Measurements from ENCODE around the gene MSMO1. TPM values are rescaled to one million over a fixed set of nuclear protein-coding genes. Genes with fewer than 3 reads are reported as not detected.
A peak's percentile ranks its signal among the peaks of the same experiment; 100 is the strongest.
"Not testable (repeated sequence)": the region's sequence is repeated elsewhere in the genome, so short reads cannot be mapped to it uniquely, and the experiment has no call there.

MSMO1 gene
- total RNA-seq, 1 experiment from 2014 or later: 41.8 TPM

DNA sequence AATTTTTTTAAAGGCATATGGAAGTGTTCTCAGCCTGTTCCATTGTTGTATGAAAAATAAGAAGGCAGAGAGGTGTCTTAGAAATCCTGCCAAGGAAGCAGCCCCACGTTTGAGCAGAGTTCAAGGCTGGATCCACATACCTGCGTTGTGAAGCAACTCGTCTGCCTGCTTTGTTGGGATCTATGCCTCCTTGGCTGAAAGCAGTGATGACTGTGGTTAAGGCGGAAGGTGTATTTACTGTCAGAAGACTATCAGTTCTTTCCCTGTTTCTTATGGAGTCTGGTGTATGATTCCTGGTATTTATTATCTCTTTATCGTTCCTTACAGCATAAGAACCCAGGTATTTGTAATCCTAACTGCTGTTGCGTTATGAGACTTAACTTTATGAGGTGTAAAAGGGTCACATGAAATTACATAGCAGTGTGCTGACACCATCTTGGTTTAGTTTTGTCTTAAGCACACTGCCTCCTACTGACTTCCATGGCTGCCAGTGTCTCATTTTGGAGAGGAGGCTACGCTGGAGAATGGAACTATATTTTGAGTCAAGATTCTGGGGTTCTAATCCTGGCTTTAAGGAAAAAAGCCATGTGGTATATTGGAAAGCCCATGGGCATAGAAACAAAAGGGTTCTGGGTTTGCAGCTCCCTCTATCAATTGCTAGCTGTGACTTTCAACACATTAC, 3.1 kb upstream of the MSMO1 start:
- DNase-seq (ENCODE audit: low read depth): no peak

DNA sequence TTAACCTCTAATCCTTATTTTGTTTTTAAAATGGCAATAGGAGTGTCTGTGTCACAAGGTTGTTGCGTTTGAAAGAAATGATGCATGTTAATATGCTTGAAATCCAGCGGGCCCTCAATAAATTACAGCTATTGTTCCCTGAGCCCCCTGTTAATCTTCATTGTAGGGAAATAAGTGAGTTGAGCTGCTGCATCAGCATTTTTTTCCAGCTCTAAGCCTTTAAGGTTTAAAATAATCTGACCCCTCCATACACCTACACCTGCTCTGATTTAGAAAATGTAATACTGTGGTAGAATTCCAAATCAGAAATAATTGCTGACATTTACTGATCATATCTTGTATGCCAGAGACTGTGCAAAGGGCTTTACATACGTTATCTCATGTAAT, 2.6 kb upstream of the MSMO1 start:
- no peak for DNase-seq (ENCODE audit: low read depth)

DNA sequence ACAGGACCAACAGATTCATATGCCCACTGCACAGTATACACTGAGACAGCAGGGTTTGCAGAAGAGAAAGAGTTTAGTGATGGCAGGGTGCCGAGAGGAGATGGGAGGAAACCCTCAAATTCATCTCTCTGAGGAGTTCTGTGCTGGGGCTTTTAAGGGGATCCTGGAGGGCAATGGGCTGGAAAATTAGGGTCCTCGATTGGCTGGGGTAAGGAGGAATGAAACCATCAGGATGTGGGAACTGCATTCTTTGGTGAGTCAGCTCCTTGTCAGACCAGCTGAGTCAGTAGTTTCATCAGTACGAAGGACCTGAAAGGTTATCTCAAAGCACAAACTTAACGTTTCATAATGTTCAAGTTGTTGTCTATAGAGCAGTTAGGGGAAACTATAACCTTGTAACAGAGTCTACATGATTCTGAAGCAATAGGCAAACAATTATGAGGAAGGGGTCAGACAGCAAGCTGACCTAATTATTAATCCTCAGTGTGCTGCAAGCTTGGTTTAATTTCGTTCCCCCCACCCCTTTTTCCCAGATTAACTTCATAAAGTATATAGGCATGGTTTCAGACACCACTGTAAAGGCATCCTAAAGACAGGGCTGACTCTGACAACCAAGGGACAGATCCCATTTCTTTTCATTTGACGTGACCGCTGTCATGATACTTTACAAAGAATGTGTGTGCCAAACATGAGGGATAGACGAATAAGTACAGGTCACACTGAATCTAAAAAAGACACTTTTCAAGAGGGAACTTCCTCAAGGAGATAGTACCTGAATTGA, 1.5 kb upstream of the MSMO1 start:
- peak; percentile 79 for DNase-seq (ENCODE audit: low read depth)

DNA sequence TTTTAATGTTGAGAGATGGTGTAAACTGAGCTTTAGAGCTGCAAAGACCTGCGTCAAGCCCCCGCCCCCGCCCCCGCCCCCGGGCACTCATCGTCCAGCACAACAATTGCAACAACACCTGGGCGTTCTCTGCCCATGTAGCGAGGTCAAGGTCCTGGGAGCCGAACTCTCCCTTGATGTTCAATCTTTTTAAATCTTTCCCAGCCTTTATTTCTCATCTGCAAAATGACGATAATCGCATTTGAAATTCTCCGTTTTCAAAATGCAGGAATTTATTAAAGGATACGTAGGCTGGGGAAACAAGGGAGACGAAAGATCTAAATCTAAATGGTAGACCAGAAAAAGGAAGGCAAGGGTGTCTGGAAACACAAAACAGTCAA, 648 bp upstream of the MSMO1 start:
- DNase-seq (ENCODE audit: low read depth): peak; percentile 15

DNA sequence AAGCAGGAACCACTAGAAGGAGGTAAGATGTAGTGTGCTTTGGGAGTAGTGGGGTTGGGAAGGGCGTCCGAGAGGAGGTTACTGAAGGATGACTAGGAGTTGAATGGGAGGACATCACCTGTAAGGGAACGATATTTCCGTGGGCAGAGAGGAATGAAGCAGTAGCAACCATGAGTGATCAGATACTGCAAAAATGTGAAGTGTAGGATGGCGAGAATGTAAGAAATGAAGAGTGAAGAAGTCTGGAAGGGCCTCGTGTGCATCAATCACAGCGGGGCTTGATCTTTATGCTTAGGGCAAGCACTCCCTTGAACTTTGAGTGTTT, 594 bp downstream of the MSMO1 start:
- DNase-seq (ENCODE audit: low read depth): no peak

DNA sequence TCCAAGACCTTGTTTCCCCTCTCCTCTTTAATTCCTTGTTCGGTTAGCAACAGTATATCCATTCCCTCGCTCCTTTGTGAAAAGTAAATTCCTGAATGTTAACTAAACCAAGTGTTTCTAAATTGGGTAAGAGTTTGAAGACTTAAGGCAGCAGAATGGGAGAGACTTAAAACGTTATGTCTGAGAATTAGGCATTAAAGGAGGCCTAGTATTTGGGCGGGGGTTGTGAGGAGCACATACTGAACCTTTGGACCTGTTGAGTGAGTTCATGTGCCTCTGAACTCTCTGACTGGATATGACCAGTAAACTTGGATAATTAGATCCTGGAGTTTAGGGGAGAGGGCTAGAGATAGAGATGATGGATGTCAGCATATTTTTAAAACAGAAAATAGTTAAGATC, 1.2 kb downstream of the MSMO1 start:
- no peak for DNase-seq (ENCODE audit: low read depth)

DNA sequence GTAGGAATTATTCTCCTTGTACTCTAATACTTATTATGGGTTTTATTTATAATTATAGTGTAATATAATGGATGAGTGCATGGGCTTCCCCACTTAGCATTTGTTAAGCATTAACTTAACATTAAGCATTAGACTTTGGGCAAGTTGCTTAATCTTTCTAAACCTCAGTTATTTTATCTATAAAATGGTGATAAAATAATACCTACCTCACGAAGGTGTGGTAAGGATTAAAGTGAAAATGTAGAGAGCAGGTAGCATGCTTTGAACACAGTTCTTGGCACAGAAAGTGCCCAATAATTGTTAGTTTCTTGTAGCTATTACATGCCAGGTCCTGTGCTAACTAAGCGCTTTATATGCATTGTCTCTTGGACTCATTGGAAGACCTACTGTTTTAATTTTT, 2.6 kb downstream of the MSMO1 start:
- no peak for DNase-seq (ENCODE audit: low read depth)

DNA sequence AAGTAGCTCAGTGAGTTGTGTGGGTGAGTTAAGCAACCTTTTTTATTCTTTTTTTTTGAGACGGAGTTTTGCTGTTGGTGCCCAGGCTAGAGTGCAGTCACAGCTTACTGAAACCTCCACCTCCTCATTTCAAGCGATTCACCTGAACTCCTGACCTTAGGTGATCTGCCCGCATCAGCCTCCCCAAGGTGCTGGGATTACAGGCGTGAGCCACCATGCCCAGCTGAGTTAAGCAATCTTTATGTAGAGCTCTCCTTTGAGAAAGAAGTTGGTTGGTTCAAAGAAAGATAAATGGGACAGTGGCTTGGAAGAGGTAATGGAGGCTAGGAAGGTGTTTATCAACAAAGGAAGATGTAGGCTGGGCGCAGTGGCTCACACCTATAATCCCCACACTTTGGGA, 3.2 kb downstream of the MSMO1 start:
- DNase-seq (ENCODE audit: low read depth): no peak

DNA sequence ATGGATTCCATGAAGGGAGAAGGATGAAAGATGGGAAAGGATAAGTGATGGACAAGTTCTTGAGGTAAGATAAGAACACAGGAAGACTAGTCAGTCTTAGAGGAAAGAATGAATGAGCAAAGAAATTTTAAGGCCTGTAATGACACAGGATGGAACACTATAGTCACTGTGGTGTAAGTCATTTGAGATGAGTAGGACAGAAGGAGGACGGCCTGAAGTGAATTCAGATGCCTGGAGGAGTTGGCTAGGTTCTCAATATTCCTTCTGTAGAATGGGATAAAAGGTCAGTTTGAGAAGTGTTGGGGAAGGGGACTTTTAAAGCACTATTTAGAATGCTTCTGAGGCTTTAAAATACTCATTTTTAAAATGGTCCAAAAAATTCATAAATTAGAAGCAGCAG, 3.9 kb downstream of the MSMO1 start:
- DNase-seq (ENCODE audit: low read depth): no peak

DNA sequence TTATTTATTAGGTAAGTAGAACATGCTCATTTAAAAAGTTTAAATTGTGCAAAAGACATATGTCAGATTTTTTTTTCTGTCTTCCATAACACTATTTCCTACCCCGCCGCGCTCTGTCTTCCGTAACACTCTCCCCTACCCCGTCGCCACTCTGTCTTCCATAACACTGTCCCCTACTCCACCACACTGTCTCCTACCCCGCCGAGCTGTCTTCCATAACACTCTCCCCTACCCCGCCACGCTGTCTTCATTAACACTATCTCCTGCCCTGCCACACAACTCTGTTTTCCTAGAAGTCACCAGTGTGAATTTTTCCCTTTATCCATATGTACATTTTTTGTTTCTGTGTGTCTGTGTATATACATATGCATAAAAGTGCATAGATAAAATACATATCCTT, 4.4 kb downstream of the MSMO1 start:
- DNase-seq (ENCODE audit: low read depth): no peak

DNA sequence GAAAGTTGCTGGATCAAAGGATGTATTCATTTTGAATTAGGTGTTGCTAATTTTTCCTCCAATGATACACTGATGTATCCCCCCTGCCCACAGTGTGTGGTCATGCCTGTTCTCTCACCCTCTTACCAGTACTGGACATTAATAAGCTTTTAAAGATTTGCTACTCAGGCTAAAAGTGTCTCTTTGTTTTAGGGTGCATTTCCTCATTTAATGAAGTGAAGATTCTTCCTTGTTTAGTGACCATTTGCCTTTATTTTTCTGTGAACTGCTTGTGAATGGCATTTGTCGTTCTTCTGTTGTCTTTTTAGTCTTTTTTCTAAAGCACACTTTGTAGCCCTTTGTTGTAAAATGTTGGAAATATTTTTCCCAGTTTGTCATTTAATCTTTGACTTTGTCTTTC, 5.0 kb downstream of the MSMO1 start:
- no peak for DNase-seq (ENCODE audit: low read depth)

DNA sequence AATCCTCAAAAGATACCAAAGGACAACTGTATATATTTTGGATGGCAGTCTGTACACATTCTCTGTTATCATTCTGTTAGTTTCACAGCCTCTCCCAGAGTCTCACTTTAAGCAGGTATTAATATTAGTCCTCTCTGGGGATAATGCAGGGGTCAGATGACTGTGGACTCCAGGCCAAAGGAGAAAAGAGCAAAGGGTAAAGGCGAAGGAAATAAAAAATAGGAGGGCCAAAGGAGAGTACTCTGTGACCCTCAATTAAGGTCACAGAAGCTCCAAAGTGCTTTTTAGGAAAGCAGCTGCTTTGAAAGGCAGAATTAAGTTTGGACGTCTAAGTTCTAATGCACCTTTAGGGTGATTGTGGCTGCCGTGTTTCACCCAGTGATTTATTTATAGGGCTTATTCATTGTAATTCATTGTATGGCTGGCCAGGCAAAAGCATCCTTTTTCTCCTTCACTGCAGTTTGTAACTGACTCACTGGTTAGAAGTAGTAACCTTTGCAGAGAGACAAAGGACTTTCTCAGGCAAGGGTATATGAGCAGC, 7.8 kb downstream of the MSMO1 start:
- no peak for DNase-seq (ENCODE audit: low read depth)

DNA sequence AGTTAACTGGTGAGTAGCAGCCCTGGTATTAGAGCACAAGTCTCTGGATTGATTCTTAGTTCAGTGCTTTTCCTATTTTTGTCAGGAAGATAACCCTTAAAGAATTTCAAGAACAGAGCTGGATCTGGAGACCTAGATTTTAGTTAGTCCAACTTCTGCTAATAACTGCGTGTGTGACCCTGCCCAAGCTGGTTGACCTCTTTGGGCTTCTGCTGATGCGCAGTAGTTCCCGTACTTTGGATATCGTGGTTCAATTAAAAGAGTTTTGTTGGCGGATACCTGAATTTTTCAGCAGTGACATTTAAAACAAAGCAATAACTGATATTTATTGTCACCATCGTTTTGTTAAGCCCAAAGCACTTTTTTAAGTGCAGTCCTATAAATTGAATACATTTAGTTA, 9.3 kb downstream of the MSMO1 start:
- DNase-seq (ENCODE audit: low read depth): no peak

DNA sequence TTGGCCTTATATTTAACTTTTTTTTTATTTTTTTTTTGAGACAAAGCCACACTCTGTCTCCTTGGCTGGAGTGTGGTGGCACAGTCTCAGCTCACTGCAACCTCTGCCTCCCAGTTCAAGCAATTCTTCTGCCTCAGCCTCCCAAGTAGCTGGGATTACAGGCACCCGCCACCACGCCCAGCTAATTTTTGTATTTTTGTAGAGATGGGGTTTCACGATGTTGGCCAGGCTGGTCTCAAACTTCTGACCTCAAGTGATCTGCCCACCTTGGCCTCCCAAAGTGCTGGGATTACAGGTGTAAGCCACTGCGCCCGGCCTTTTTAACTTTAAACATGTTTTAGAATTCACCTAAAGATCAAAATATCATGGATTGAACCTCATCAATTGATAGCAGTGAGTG, 14.9 kb downstream of the MSMO1 start:
- not testable (repeated sequence) for DNase-seq (ENCODE audit: low read depth)

DNA sequence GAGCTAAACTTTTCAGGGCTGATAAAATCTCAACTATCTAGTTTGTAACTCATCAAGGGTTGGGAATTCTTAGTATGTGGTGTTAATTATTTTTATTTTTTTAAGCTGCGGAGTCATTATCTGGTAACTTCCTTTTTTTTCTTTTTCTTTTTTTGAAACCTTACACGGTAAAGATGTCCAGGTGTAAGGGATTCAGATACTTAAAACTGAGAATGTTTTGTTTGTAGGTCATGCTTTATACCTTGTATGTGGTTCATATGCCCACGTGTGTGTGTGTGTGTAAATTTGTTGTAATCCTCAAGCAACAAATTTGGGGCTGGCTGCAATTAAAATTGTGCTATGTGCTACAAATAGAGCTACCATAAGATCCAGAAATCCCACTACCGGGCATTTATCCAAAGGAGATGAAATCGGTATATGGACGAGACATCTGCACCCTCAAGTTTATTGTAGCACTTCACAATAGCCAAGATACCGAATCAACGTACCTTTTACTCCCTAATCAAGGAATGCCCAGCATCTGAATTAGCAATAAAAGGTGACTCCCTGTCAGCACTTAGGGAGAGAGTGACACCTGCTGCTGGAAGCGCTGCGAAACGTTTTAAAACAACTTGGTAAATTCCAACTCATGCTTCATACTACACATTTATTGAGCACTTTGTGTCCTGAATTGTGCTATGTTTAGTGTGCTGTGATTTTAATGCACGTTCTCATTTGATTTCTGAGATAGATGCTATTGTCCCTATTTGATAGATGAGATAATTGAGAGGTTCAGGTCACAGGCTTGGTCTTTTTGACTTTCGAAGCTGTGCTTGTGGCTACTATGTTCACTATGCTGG, 16.1 kb downstream of the MSMO1 start:
- no peak for DNase-seq (ENCODE audit: low read depth)

DNA sequence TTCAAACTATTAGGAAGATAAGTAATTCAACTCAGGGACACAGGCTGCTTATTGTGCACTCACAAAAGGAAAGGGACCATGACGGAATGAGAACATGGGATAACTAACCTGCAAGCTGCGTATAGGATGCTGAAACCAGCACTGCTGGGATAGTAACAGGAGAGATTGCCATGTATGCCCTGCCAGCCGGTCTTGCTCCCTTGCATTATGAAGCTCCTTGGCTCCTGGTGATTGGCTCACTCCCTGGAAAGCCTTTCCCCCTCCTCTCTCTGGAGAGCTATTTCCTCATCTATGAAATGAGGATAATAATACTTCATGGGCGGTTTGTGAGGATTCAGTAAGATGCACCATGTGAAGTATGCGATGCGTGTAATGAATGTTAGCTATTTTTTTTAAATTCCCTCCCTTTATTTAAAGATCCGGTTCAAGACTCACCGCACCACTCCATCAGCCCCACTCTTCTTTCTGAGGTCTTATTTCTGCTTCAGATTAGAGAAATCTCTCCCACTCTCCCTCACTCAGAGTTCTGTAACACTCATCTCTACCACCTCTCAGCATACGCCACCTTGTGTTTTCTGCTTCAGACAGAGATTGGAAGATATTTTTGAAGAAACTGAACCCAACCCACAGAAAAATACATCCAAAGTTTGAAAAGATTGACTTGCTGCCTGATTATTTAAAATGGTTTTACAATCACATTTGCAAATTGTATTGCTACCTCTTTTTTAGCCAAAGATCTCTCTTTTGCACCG, 18.4 kb downstream of the MSMO1 start:
- no peak for DNase-seq (ENCODE audit: low read depth)

DNA sequence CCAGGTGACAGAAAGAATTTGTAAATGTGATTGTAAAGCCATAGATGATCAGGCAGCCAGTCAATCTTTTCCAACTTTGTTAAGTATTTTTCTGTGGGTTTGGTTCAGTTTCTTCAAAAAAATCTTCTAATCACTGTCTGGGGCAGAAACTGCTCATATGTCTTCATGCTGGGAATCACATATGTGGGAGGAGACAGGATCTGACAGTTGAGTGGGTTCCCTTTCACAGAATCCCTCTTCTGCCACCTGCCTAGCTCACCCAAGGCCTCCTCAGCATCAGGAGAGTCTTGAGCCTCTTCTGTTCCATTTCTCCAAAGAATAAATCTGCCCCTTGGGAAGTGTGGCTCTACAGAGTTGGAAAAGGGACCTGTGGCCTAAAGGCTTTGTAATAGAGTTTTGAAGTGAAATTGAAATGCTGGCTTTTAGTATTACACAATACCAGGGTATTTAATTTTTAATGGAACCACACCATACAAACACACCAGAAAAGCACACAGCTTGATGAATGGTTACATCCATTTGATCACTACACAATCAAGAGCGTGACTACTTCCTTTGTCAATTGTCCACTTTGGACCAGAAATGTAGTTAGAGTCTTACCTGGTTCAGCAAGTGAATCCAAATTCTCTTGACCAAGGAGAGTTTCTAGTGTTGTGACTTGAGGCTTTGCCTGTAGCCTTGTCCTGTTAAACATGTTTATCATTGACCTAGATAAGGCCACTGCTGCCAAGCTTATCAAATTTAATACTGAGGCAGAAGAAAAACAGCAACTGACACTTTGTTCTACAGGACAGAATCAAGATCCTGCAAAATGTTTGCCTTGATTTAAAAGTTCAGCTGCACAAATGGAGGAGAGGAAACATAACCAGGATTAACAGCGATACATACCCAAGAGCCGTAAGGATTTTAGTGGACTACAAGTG, 20.4 kb downstream of the MSMO1 start:
- DNase-seq (ENCODE audit: low read depth): no peak

DNA sequence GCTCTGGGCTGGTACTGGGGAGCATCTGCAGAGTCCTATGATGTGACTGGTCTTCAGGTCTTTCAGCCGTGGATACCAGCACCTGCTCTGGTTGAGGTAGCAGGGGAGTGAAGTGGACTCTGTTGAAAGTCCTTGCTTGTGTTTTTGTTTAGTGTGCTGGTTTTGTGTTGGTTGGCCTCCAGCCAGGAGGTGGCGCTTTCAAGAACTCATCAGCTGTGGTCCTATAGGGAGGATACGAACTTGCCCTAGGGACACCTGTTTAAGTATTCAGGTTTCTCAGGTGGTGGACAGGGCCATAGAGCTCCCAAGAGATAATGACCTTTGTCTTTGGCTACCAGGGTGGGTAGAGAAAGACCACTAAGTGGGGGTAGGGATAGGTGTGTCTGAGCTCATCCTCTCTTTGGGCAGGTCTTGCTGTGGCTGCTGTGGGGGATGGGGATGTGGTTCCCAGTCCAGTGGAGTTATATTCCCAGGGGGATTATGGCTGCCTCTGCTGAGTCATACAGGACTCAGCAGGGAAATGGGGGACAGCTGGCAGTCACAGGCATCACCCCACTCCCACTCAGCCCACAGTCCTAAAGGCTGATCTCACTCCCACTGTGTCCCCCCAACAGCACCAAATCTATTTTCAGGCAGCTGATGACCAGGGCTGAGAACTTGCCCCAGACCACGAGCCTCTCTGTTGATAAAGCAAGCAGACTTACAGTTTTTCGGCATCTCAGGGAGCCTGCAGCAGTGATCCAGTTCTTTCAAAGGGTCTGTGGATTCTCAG, 24.1 kb downstream of the MSMO1 start:
- DNase-seq (ENCODE audit: low read depth): no peak

DNA sequence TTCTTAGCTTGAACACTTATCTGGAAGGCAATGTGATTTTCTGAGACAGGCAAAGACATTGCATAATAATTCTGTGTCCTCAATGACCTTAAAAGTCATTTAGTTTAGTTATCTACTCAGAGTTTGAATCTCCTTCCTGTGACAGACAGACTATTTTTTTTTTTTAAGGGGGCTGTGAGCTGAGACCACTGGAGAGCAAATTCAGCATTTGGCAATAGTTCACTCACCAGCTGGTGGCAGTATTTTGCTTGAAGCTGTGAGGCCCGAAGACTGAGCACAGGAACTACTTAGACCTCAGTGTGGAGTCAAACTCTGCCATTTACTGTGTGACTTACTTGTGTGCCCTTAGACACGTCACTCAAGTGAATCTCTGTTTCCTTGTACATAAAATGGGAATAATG, 28.4 kb downstream of the MSMO1 start:
- DNase-seq (ENCODE audit: low read depth): no peak

DNA sequence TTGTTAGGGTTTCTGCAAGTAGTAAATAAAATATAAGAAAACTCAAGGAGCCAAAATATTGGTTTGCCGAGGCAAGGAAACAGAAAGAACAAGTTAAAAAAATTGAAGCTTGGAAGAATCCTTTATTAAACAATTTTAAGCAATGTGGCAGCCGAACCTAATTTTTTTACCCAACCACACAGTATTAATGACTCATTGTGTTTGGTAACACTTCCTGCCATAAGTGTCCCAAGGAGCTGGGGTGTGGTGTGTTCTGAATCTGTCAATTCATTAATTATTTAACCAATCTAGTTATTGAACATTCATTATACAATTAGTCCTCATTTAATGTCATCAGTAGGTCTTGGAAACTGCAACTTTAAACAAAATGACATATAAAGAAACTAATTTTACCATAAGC, 32.0 kb downstream of the MSMO1 start:
- DNase-seq (ENCODE audit: low read depth): no peak
